CD4-positive, alpha-beta T cell treated with Interferon gamma for 1 hour (primary cell): ENCODE measurements around the gene RAB38.

Experiments
- DNase-seq: peaks from one replicate; pipeline ENCODE4 v3.0.0-alpha.2; 2020

Gene RAB38

DNA sequence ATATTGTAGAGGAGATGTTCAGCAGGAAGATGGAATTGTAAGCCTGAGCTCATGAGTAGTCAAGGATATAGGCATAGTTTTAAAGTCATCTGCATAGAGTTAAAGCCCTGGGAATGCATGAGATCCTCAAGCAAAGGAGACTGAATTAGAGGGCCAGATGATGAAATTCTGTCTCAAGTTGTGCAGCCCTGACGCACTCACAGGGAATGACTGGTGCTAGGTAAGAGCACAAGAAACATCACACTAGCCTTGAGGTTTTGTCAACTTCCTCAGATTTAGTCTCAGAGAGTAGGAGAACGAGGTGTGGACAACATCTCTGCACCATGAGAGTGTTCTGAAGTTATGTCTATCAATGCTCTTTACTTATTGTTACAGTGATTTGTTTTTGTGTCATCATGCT lies 5.8 kb downstream of the RAB38 start:
- no peak for DNase-seq

DNA sequence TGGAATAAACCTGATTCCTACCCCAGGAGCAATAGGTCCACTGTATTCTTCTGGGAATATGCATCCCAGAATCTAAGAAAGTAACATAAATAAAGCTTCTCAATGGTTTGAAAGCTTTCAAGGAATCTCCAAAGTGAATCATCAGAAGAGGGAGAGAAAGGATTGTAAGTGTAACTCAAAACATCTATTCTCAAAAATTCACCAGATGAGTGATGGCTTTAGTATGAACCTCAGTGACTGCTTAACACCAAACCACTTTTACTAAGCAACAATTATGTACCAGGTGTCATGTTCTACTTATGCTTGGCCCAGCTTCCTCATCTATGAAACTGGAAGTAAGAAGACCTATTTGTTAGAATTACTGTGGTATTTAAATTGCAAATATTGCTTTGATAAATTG lies 7.4 kb downstream of the RAB38 start:
- no peak for DNase-seq

DNA sequence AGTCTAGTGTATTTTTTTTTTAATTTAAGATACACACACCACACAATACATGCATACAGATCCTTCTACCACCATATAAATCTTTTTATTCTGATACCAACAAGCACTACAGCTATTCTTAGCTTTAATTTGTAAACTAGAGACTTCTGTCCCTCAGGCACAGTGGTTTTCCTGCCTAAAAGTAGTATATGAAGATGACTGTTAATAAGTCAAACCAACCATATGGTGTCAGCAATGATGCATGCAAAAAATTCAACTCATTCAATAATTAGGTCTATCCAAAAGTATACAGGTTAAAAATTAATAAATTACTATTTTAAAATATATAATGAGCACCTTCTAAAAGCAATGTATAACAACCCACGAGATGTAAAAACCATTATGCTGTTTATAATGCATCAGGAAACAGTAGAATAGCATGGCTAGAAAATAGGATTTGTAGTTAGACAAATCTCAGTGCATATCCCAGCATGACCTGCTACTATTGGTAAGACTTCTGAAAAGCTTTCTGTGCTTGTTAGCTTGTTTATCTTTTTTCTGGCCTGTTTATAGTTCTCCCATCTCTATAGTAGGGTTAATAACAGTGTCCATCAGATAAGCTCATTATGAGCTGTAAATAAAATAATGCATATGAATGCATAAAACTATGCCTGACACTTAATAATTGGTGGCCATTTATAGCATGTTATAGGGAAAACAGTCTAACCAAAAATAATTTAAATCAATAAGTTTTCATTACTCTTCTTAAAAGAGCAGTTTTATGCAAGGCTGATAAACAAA lies 10.2 kb downstream of the RAB38 start:
- no peak for DNase-seq

DNA sequence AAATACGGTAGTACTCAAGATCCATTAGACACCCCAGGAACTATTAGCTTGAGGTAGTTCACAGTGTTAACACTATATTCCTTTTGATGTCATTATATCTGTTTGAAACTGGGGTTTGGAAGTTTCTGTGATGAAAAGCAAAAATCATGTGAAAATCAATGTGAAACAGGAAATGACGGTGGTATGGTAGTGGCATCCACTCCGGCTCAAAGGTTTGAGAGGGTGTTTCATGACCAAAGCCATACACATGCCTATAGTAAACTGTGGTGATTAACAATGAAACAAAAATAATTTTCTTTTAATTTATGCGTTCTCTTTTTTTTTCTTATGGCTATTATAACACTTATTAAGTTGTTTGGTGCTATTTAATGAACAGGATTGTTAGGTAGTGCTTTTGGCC lies 10.9 kb downstream of the RAB38 start:
- DNase-seq: no peak

DNA sequence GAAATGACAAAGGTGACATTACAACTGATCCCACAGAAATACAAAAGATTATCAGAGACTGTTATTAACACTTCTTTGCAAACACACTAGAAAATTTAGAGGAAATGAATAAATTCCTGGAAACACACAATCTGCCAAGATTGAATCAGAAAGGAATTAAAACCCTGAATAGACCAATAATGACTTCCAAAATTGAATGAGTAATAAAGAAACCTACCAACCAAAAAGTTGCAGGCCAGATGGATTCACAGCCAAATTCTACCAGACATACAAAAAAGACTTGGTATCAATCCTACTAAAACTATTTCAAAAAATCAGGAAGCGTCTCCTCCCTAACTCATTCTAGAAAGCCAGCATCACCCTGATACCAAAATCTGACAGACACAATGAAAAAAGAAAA lies 17.2 kb downstream of the RAB38 start:
- DNase-seq: no peak

DNA sequence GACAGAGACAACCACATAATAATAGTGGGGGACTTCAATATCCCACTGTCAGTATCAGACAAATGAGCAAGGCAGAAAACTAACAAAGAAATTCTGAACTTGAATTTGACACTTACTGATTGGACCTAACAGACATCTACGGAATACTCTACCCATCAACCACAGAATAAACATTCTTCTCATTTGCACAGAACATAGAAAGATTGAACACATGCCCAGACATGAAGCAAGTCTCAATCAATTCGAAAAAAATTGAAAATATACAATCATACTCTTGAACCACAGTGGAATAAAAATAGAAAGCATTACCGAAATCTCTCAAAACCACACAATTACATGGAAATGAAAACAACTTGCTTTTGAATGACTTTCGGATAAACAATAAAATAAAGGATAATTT lies 17.9 kb downstream of the RAB38 start:
- no peak for DNase-seq

DNA sequence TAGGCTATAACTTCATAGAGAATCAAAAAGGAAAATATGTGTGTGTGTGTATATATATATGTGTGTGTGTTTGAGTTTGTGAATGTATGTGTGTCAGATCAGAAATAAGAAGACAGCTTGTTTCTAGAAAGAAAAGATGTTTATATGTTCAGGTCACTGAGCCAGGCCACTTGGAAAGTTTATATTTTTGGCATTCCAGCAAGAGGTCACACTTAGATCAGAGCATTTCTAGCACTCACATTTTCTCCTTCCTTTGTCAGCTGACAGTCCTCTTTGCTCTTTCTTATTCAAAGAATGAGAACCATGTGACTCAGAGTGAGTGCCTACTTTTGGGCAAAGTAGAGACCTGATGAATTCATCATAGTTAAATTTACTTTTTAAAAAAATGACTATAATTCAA lies 22.9 kb downstream of the RAB38 start:
- no peak for DNase-seq

DNA sequence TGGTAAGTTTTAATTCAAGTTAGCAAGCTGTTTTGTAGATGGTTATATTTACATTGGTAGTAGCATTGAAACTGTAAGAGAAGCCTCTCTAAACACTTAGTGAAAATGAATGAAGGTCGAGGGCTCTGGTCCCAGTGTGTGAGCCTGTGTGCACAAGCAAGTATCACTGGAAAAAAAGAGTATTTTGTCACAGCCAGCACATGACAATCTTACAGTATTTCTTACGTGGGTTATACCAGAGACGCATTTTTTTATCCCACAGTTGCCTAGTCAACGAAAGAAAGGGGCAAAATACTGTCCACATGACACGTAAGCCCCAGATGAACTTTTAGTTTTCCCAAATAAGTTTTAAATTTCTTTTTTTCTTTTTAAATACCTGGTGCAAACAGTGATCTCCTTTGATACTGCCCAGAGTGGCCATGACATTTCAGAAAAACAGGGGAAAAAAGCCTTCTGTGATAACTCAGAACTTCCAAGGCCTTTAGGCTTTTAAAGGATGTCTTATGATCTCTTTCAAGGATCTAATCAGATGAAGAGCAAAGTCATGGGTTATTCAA lies 23.5 kb downstream of the RAB38 start:
- DNase-seq: no peak

DNA sequence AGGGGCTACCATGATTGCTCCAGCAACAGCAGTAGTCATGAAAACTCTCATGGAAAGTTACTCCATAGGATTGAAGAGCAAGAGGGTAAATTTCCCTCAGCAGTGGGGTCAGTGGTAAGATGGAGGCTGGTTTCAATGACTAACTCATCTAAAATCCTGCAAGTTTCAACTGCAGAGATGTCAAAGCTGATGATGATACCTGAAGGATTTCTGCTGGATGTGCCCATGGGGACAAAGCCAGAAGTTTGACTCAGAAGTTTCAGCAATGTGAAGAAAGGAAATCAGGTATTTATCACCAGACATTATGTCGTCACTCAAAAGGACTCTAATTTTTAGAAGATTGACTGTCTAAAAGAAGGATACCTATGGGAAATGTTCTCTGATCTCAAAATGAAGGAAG lies 29.1 kb downstream of the RAB38 start:
- no peak for DNase-seq

DNA sequence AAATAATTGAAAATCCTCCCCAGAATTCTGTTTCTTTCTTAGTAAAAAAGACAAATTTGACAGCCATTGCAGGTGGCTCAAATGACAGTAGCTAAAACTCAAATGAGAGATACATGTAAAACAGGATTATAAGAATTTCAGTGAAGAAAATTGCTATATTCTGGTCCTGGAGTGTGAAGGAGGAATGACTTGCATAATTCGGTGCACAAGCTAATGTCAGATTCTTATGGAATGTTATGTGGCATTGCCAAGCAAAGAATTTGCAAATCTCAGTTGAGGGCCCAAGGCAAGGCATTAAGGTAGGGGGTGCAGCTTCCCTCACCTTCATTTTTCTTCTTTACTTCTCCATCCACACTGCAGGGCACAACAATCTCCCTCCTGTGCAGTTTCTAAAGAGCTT lies 35.4 kb downstream of the RAB38 start:
- DNase-seq: no peak

DNA sequence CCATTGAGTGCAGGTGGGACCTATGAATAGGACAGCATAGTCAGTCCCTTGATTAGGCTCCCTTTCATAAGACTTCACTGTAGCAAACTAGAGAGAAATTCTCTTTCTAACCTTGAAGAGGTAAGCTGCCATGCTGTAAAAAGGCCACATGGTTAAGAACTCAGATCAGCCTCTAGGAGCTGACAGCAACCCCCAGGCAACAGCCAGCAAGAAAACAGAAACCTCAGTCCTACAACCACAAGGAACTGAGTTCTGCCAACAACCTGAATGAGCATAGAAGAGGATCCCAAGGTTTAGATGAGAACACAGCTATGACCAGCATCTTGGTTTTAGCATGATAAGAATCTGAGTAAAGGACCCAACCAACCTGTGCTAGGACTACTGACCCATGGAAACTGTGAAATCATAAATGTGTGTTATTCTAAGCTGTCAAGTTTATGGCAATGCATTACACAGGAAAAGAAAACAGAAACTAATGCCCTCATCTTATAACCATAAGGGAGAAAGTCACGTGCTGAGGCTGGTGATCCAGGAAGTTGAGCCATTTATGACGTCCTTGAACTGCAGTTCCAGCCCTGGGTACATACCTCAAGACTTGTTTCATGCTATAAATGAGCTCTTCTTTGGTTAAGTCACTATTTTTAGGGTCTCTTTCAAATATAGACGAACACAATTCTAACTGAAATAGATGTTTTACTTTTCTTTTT lies 43.3 kb downstream of the RAB38 start:
- DNase-seq: no peak

DNA sequence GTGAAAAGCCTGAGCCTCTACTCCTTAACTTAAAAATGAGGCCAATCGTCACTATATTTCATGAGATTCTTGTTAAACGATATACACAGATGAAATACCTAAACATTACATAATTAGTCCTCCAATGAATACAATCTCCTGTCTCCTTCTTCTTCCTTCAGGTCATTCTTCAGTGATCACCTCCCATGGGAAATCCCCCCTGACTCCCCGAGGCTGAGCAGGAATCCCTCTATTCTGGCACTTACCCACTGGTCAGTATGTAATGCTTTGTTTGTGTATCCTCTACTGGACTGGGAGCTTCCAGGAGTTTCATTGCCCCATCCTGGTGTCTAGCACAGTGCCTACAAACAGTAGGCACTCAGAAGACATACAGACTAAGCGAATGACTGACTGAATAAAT lies 52.3 kb downstream of the RAB38 start:
- DNase-seq: no peak

DNA sequence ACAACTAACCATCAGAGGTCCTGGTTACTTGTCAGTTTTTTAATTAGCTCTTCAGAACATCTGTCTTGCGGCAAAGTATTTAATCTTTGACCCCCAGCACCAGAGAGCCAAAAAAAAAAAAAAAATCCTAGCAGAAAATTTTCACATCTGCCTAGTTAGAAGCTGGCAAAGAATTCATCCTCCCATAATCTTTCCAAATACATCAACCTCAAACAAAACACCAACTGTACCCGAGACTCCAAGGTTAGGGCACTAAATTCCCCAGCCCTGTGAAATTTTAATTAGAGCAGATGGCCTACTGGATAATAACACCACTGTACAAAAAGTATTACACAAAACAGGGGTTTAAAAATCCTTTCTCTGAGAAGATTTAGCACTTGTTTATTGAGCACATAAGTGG lies 55.7 kb downstream of the RAB38 start:
- no peak for DNase-seq

DNA sequence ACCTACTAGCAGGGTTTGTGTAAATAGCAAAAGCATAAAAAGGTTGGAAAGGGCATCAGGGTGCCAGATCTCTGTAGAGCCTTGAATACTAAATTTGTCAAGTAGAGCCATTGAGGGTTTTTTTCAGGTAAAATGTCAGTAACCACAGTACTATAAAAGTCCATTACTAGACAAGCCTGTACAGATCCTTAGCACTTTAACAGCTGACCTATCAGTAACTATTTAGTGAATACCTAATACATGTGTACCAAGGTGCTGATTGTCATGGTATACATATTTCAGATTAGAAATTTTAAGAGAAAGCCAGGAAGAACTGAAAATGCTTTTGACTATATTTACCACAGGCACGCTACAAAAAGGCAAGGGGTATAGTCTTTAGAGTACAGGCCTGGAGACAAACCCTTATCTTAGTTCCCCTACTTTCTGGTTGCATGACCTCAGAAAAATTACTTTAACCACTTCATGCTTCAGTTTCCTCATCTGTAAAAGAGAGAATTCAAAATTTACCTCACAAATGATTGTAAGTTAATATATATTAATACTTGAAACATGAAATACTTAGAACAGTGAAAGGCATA lies 57.9 kb downstream of the RAB38 start:
- no peak for DNase-seq

DNA sequence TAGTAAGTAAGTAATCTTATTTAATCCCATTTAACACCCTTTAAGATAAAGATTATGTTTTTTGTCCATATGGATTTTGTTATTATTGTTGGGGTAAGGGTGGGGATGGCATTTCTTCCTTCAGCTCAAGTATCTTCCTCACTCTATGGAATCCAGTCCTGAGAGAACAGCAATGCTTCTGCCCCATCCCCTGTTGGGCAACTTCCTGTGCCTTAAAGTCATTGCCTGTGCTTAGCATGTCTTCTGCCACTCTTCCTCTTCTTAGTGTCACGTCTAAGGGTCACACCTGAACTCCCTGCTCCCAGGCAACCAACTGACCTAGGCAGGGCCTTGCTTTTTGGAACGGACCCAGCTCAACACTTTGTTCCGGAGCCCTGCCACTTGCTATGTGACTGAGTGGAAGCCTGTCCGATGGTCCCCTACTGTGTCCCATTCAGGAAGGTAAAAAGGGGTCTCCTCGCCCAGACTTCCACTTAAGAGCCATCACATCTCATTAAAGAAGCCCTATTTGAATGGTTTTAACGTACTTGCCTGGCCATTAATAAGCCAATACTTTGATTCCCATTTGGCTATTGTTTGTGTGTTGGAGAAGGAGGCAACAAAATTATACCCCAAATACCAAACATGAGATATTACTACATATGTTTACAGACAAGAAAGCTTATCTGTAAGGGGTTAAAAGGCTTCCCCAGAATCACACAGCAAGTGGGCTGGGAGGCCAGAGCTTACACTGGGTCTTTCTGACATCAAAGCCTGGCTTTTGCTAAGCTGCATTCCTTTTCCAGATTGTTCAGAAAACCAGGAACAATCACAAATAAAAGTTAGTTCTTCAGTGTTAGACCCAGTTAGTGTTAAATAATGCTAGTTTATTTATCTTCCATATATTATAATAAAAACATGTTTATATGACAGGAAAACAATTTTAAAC lies 59.2 kb downstream of the RAB38 start:
- no peak for DNase-seq

DNA sequence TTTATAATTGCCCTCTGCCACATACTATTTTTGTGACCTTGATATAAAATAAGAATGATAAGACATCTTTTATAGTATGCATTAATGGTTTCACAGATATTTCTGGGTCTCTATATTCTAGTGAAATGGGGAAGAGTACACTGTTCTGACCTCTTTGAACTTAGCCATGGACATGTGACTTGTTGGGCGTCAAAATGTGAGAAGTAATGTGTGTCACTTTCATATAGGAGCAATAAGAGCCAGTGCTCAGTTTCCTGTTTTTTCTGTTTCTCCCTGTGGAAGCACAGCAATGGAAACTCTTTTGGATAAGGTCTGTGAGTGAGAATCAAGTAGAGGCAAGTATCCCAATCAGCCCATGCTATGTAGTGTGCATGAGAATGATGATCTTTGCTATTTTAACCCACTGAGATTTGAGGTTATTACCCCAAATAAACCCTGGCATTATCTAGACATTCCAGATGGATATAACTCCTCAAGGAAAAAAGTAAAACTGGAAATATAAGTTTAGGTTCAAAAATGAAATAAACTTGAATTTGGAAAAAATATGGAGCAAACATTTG lies 60.7 kb downstream of the RAB38 start:
- DNase-seq: no peak

DNA sequence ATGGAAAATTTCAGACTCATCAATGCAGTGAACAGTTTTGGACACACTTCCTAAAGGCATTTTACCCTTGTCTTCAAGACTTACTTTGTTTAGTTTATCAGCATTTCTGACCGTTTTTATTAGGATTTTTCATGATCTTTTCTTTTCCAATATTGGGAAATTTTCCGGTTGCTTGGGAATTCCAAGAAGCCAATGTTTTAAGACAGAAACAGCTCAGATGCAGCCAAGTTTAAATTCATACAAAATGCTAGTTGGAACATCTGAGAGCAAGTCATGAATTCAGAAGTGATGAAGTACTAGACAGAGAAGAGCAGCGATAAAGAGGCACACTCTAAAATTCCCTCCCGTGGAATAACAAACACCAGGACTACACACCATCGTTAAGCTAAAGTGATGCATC lies 68.6 kb downstream of the RAB38 start:
- DNase-seq: no peak

DNA sequence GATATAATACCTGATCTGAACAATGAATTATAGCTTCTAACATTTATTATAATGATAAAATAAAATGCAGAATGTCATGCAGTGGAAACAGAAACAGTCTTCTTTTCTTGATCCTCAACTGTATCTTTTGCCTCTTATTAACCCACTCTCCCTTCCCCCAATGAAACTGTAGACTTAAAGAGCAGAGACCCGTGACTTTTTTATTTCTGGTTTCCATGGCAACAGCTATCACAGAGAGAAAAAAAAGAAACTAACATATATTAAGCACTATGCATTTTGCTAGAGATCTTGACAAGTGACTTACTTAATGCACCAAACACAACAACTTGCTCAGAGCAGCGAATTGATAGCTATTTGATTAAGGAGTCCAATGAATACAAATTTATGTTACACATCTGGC lies 69.3 kb downstream of the RAB38 start:
- no peak for DNase-seq

DNA sequence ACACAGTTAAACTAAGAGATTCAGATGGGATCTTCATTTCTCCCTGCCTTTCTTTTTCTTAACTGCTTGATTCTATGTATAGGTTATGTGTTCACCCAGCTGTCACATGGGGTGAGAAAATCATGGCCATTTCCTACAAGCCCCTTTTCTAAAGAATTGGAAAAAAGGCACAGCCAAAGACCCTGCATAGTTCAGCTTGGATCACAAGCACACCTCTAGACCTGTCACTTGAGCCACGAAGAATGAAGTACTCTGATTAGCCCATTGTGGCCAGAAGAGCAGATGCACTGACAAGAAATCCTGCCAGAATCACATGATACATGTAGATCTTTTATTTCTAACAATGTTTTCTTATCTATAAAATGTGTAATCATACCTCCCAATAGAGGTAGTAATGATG lies 69.7 kb downstream of the RAB38 start:
- no peak for DNase-seq

DNA sequence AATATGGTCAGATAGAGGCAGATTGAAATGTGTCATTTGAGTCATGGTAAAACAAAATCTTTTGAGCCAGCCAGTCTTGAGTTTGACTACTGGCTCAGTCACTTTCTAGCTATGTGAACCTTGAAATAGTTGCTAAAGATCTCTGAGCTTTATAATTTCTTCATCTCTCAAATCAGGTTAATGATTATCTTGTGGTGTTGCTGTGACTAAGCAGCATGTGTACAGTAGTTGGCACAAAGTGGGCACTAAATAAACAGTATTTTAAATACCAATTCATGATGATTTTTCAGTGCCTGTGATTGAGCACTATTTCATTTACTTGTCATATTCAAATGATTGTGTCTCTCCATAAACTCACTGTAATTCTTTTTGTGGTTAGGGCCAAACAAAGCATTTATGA lies 70.8 kb downstream of the RAB38 start:
- no peak for DNase-seq

DNA sequence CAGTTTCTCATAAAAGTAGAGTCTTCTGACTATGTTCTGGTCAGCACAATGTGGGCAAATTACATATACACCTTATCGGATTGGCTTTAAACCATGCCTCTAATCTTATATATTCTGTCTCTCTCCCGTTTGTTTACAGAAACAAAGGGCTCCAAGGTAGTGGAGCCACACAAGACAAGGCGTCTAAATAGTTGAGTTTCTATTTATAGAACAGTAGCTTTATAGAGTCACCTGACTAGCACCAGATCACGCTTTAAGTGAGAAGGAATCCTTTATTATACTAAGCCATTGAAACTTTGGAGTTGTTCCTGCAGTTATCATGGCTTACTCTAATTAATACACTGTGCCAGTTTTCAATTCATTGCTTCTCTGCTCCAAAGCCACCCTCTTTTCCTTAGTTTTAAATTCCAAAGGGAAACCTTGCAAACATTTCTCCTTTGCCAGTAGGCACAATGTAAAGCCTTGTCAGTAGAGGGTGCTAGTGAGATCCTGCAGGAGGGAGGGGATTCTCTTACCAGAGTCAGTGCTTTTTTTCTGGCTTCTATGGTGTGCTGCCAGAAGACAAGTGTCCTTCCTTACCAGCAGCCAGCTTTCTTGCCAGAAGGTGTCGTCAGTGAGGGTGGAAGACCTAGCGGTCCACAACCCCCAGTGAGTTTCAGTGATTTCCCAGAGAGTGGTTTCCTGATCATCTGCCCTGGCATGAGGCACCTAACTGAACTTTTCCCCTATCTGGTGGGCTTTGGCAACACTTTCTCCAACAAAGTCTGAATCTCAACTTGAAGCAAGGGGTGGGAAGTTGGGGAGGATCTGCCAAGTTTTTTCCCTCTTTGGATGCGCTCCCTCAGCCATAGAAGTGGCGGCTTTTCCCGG lies 71.7 kb downstream of the RAB38 start:
- DNase-seq: no peak

DNA sequence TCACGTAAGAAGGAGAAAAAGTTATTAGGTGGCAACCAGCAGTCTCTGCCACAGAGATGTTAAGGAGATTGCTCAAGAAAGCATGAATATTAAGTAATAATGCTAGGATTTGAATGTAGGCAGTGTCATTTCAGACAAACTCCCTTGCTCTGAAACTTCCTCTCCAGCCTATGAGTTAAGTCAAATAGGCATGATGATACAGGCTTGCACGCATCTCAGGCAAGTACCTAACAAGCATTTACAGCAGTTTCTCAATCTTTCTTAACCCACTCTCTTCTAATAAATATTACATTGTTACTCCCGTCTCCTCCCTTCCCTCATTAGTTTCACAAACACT lies 72.7 kb downstream of the RAB38 start:
- no peak for DNase-seq
